HG02623 (cell line): ENCODE measurements around the gene B4GALT3.

Experiments
- ATAC-seq: cut with Tn5 transposase; IDR thresholded peaks from one replicate; pipeline ENCODE4 v1.9.1; 2021; ENCODE audit warnings: moderate library complexity; ENCODE audit not compliant: unreplicated experiment

Gene B4GALT3

DNA sequence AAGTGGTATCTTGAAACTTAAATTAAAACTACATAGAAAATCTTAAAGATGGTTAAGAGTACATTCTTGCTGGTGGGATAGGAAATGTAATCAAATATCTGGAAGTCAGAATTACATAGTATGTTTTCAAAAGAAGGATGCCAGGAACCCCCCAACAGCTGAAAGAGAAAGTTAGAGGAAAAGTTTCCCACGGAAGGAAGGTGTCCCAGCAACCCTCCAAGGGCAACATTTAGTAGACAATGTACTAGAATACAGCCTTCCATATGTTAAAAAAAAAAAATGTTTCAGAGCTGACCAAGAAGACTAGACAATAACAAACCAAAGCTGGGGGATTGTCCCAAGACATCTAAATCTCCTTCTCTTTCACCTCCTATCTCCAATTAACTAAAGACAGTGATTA, 47.0 kb downstream of the B4GALT3 start:
- no peak for ATAC-seq

- no peak for ATAC-seq
Measured at GRCh38 chr1:161128591-161129420, 48.5 kb downstream of the B4GALT3 start.

- ATAC-seq: no peak
Measured at GRCh38 chr1:161127649-161128048, 49.7 kb downstream of the B4GALT3 start.

DNA sequence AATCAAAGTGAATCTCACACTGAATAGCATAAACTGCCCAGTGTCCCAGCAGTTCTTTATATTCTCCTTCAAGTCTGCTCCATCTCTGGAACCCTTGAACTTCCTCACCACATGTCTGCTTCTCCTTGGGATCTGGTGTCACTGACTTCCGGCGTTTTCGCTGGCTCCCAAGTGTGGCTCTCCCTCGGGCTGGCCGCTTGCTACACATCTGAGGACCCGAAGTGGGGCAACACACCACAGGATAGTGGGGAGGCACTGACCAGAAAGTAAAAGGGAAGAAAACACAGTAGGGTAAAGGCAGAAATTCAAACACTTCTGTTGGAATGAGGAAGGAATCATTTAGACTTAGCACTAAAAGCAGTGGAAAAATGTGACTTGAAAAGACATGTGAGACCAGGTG, 54.3 kb downstream of the B4GALT3 start:
- ATAC-seq: no peak

DNA sequence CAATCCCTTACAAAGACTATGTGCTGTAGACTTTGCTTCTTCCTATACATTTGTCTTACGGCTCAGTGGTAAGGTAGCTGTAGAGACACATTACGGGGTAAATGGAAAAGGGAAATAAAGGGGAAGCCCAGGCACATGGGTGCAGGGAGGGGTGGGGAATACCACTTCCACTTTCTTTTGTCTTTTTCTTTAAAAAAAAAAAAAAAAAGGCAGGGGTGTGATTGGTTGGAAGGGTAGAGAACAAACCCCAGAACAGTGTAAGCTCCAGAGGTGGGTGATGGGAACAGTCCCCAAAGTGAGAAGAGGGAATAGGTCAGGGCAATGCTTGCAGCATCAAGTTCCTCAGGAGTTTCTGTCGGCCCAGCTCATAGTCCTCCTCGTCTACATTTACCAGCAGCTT, 55.5 kb downstream of the B4GALT3 start:
- ATAC-seq: no peak
